T-helper 1 cell treated with Interleukin-12 subunit alpha and Interleukin-12 subunit beta and Interleukin-4 antibody, amounts not matched to agents 30 ng/mL and 1 ng/mL, for 36 hours (primary cell): ENCODE data around the gene GPR157. TPM values are rescaled to one million over a fixed set of nuclear protein-coding genes. Genes with fewer than 3 reads are reported as not detected.

Experiments used
- intact Hi-C: fragments of 100-400 bp; cut with micrococcal nuclease; formaldehyde crosslinking; loops from one replicate; pipeline ENCODE4 v1.15.1; 2024
- total RNA-seq: library from RNA; stranded (reverse); gene quantifications from 2 replicates; pipeline ENCODE4 v1.2.3, GENCODE V29; 2022

Gene GPR157
- total RNA-seq, 1 donor from 2014 or later, result 1.6 TPM

DNA sequence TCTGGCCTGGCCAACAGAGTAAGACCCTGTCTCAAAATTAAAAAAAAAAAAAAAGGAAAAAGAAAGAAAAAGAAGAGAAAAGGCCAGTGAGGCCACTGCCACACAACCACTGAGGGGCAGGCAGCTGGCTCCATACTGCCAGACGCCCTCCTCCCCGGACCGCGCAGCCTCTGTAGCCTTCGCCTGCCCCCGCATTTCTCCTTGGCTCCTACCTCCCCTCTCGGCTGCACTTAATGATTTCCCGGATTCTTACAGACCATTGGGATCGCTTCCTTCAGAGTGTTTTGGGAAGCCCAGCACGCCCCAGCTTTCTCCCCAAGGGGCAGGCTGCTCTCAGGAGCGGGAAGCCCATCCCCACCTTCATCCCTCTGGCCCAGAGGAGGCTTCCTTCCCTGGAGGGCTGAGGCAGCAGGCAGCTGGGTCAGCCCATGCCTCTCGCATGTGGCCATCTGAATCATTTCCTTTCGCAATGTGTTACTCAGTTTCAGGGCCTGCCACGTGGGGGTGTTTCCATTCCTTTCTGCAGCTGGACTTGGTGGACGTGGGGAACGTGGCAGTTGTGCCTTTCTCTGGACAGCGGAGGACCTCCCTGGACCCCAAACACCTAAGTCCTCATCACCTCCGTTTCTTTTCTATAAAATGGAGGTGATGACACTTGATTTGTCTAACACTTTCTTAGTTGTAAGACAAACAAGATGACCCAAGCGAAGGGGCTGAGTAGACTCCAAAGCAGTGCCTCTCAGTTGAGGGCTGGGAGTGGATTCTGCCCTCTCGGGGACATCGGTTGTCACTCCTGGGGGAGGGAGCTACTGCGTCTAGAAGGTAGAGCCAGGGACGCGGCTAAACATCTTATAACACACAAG is 61.7 kb downstream of the GPR157 start:
- intact Hi-C loops, result no loop called here

- intact Hi-C loops, result no loop called here
Measured at GRCh38 chr1:9065213-9065751, 63.6 kb downstream of the GPR157 start.

- intact Hi-C loops, result no loop called here
Measured at GRCh38 chr1:9062846-9063245, 66.1 kb downstream of the GPR157 start.

DNA sequence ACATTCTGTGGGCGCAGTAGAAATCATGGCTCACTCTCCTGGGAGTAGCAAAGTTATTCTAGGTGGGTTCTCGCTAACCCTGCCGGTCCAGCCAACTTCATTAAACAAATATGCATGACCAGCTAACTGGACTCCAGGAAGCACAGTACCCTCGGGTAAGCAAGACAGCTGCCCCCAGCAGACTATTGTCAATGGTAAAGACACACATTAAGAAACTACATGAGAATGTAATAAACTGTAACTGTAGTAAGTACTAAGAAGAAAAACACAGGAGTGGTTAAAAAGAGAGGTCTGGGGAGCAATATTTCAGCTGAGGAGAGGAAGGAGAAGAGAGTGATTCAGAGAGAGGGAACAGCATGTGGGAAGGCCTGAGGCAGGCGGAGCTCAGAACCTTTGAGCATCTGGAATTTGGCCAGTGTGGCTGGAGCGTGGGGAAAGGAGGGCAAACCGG is 66.9 kb downstream of the GPR157 start:
- intact Hi-C loops, result no loop called here

- intact Hi-C loops, result no loop called here
Measured at GRCh38 chr1:9061252-9061960, 67.5 kb downstream of the GPR157 start.

GRCh38 chr1:9059891-9060744 is 68.8 kb downstream of the GPR157 start:
- intact Hi-C loops, result no loop called here

GRCh38 chr1:9058465-9058864 is 70.4 kb downstream of the GPR157 start:
- intact Hi-C loops, result no loop called here

DNA sequence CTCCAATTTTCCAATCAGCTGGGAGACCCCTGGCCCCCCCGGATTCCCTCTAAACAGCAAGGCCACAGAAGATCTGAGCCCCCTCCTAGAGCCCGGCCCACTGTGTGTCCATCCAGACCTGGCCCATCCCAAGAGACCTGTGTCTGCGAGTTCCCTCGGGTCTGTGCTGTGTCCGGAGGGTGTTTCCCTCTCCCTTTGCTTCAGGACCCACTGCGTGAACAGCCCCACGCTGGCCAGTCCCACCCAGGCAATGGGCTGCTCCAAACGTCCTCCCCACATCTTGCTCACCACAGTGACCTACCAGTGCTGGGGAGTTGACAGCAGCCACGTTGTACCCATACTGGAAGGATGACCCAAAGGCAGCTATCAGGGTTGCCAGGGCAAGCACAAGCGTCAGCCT is 71.1 kb downstream of the GPR157 start:
- intact Hi-C loops, result no loop called here

GRCh38 chr1:9052272-9053049 is 76.4 kb downstream of the GPR157 start:
- intact Hi-C loops, result no loop called here

- intact Hi-C loops, result no loop called here
Measured at GRCh38 chr1:9051379-9051778, 77.5 kb downstream of the GPR157 start.

GRCh38 chr1:9050803-9051202 is 78.1 kb downstream of the GPR157 start:
- intact Hi-C loops, result no loop called here

Other genes with a start within 250 kb of the GPR157 start
- gene CA6, start 183.2 kb downstream of the GPR157 start, total RNA-seq, result 1.9 and 2.3 TPM in 2 replicates
- gene SLC2A7, start 102.7 kb downstream of the GPR157 start, total RNA-seq, result not detected in 2 replicates
- gene SLC2A5, start 59.5 kb downstream of the GPR157 start, total RNA-seq, result 0.39 TPM in 1 of 2 replicates, not detected in the other
- gene H6PD, start 105.7 kb upstream of the GPR157 start, total RNA-seq, result 25.0 and 25.1 TPM in 2 replicates
- gene SPSB1, start 163.8 kb upstream of the GPR157 start, total RNA-seq, result 22.8 TPM in 2 replicates